Skeletal muscle satellite cell (primary cell): Measurements from ENCODE around the gene OSBPL5.

Experiments
- H3K27me3 ChIP-seq: 2 replicates; pipeline ENCODE4 v1.7.0; 2013; ENCODE audit warnings: low read length; ENCODE audit not compliant: control insufficient read depth, insufficient read depth
- H3K36me3 ChIP-seq: 2 replicates; pipeline ENCODE4 v1.7.0; 2013; ENCODE audit warnings: mild to moderate bottlenecking, control low read depth, low read length; ENCODE audit not compliant: insufficient read depth
- H3K4me1 ChIP-seq: 2 replicates; pipeline ENCODE4 v1.7.0; 2013; ENCODE audit warnings: low read length; ENCODE audit not compliant: control insufficient read depth, insufficient read depth
- H3K4me2 ChIP-seq: 2 replicates; pipeline ENCODE4 v1.7.0; 2013; ENCODE audit warnings: mild to moderate bottlenecking, low read length
- H3K4me3 ChIP-seq: 2 replicates; pipeline ENCODE4 v1.7.0; 2013; ENCODE audit warnings: low read length
- H3K9ac ChIP-seq: 2 replicates; pipeline ENCODE4 v1.7.0; 2013; ENCODE audit warnings: mild to moderate bottlenecking, low read depth, low read length, moderate library complexity
- H3K9me3 ChIP-seq: replicated peaks from 2 replicates; pipeline ENCODE4 v1.7.0; 2013; ENCODE audit warnings: mild to moderate bottlenecking, control low read depth, low read length

OSBPL5 gene

GRCh38 chr11:3132271-3132781, 32.8 kb downstream of the OSBPL5 start:
- H3K4me2 ChIP-seq: no peak overlapping the region
- no peak overlapping the region for H3K9ac ChIP-seq
- H3K36me3 ChIP-seq: peaks cover 3% of the 10 kb centered on the region
- H3K4me1 ChIP-seq: no peaks in the 10 kb centered on the region
- H3K4me3 ChIP-seq: no peak overlapping the region
- H3K9me3 ChIP-seq: no peaks in the 10 kb centered on the region
- H3K27me3 ChIP-seq: no peaks in the 10 kb centered on the region

- Histone ChIP-seq H3K4me3 (no peak overlapping the region), H3K9ac (no peak overlapping the region), H3K4me2 (no peak overlapping the region), H3K9me3 (no peaks in the 10 kb centered on the region), H3K4me1 (no peaks in the 10 kb centered on the region), H3K36me3 (peaks cover 3% of the 10 kb centered on the region), H3K27me3 (no peaks in the 10 kb centered on the region)
These were observed 33.7 kb downstream of the OSBPL5 start for GRCh38 chr11:3131330-3131941.

GRCh38 chr11:3130269-3131071, 34.6 kb downstream of the OSBPL5 start:
- no peaks in the 10 kb centered on the region for H3K4me1 ChIP-seq
- no peaks in the 10 kb centered on the region for H3K9me3 ChIP-seq

GRCh38 chr11:3129591-3130268, 35.4 kb downstream of the OSBPL5 start:
- H3K4me3 ChIP-seq: no peak overlapping the region
- no peak overlapping the region for H3K9ac ChIP-seq
- no peaks in the 10 kb centered on the region for H3K9me3 ChIP-seq
- peaks cover 8% of the 10 kb centered on the region for H3K36me3 ChIP-seq
- H3K27me3 ChIP-seq: no peaks in the 10 kb centered on the region
- H3K4me2 ChIP-seq: no peak overlapping the region
- H3K4me1 ChIP-seq: peaks cover 5% of the 10 kb centered on the region

More at GRCh38 chr11:3130269-3131071, 34.6 kb downstream of the OSBPL5 start:
- no peak overlapping the region for H3K4me3 ChIP-seq
- no peaks in the 10 kb centered on the region for H3K27me3 ChIP-seq
- no peak overlapping the region for H3K4me2 ChIP-seq
- peaks cover 8% of the 10 kb centered on the region for H3K36me3 ChIP-seq
- no peak overlapping the region for H3K9ac ChIP-seq

- Histone ChIP-seq H3K4me2 (no peak overlapping the region), H3K4me1 (peaks cover 9% of the 10 kb centered on the region), H3K4me3 (no peak overlapping the region), H3K36me3 (peaks cover 8% of the 10 kb centered on the region), H3K27me3 (no peaks in the 10 kb centered on the region), H3K9me3 (no peaks in the 10 kb centered on the region), H3K9ac (no peak overlapping the region)
These were observed 35.9 kb downstream of the OSBPL5 start for GRCh38 chr11:3129181-3129590.

- Histone ChIP-seq H3K4me2 (no peak overlapping the region), H3K4me1 (peaks cover 15% of the 10 kb centered on the region), H3K27me3 (no peaks in the 10 kb centered on the region), H3K9me3 (no peaks in the 10 kb centered on the region), H3K4me3 (no peak overlapping the region), H3K36me3 (peaks cover 8% of the 10 kb centered on the region), H3K9ac (no peak overlapping the region)
These were observed 36.5 kb downstream of the OSBPL5 start for GRCh38 chr11:3128356-3129180.

GRCh38 chr11:3127706-3128355, 37.3 kb downstream of the OSBPL5 start:
- no peak overlapping the region for H3K4me3 ChIP-seq
- H3K4me2 ChIP-seq: no peak overlapping the region
- no peak overlapping the region for H3K9ac ChIP-seq
- H3K9me3 ChIP-seq: no peaks in the 10 kb centered on the region
- H3K36me3 ChIP-seq: peaks cover 8% of the 10 kb centered on the region
- no peaks in the 10 kb centered on the region for H3K27me3 ChIP-seq
- H3K4me1 ChIP-seq: peaks cover 20% of the 10 kb centered on the region

GRCh38 chr11:3126901-3127691, 38.0 kb downstream of the OSBPL5 start:
- no peak overlapping the region for H3K9ac ChIP-seq
- peaks cover 20% of the 10 kb centered on the region for H3K4me1 ChIP-seq
- no peaks in the 10 kb centered on the region for H3K27me3 ChIP-seq
- no peak overlapping the region for H3K4me2 ChIP-seq
- no peak overlapping the region for H3K4me3 ChIP-seq
- peaks cover 12% of the 10 kb centered on the region for H3K36me3 ChIP-seq
- no peaks in the 10 kb centered on the region for H3K9me3 ChIP-seq

GRCh38 chr11:3126207-3126865, 38.8 kb downstream of the OSBPL5 start:
- no peaks in the 10 kb centered on the region for H3K9me3 ChIP-seq
- peaks cover 20% of the 10 kb centered on the region for H3K4me1 ChIP-seq
- peaks cover 18% of the 10 kb centered on the region for H3K36me3 ChIP-seq
- no peak overlapping the region for H3K9ac ChIP-seq
- no peak overlapping the region for H3K4me2 ChIP-seq
- no peak overlapping the region for H3K4me3 ChIP-seq
- H3K27me3 ChIP-seq: no peaks in the 10 kb centered on the region

GRCh38 chr11:3124821-3125220, 40.3 kb downstream of the OSBPL5 start:
- no peak overlapping the region for H3K9ac ChIP-seq
- H3K4me1 ChIP-seq: peaks cover 20% of the 10 kb centered on the region
- H3K4me3 ChIP-seq: no peak overlapping the region
- peaks cover 25% of the 10 kb centered on the region for H3K36me3 ChIP-seq
- H3K4me2 ChIP-seq: no peak overlapping the region
- H3K27me3 ChIP-seq: no peaks in the 10 kb centered on the region
- no peaks in the 10 kb centered on the region for H3K9me3 ChIP-seq
